MCF 10A (cell line): ENCODE data around the gene BUB3. TPM values are rescaled to one million over a fixed set of nuclear protein-coding genes. Genes with fewer than 3 reads are reported as not detected.

ENCODE experiments used
- BruUV-seq: library from RNA; stranded (reverse); fragments of 400-500 nt; replicated peaks from 2 replicates; lab custom pipeline; 2021; lab: Mats Ljungman, UMichigan
- CTCF ChIA-PET: fragments of 300-600 bp; sonication (Branson Sonifier 250); formaldehyde crosslinking; extraction: SDS; loops from one replicate; lab custom pipeline; 2021; ENCODE audit warnings: antibody characterized with exemption, inconsistent platforms; lab: Yijun Ruan, JAX
- POLR2A ChIA-PET: fragments of 300-600, 350-650 bp; sonication (Branson Sonifier 250); formaldehyde crosslinking; extraction: SDS; loops from one replicate; lab custom pipeline; 2020; ENCODE audit warnings: antibody characterized with exemption, inconsistent platforms; lab: Yijun Ruan, JAX
- DNase-seq: peaks from one replicate; pipeline ENCODE4 v3.0.0-alpha.2; 2018; ENCODE audit not compliant: unreplicated experiment
- H3K27ac Mint-ChIP-seq: one replicate; pipeline ENCODE4 v1.8.0; 2022; ENCODE audit warnings: mild to moderate bottlenecking, low read depth, mixed read lengths; ENCODE audit not compliant: unreplicated experiment
- H3K27me3 Mint-ChIP-seq: one replicate; pipeline ENCODE4 v1.8.0; 2022; ENCODE audit warnings: mixed read lengths; ENCODE audit not compliant: insufficient read depth, unreplicated experiment
- H3K36me3 Mint-ChIP-seq: one replicate; pipeline ENCODE4 v1.8.0; 2022; ENCODE audit warnings: mild to moderate bottlenecking, moderate library complexity, mixed read lengths; ENCODE audit not compliant: insufficient read depth, unreplicated experiment
- H3K4me1 Mint-ChIP-seq: one replicate; pipeline ENCODE4 v1.8.0; 2022; ENCODE audit warnings: mixed read lengths; ENCODE audit not compliant: insufficient read depth, unreplicated experiment
- H3K4me3 Mint-ChIP-seq: one replicate; pipeline ENCODE4 v1.8.0; 2022; ENCODE audit warnings: mild to moderate bottlenecking, moderate library complexity, mixed read lengths; ENCODE audit not compliant: unreplicated experiment
- H3K9me3 Mint-ChIP-seq: one replicate; pipeline ENCODE4 v1.8.0; 2022; ENCODE audit warnings: mixed read lengths; ENCODE audit not compliant: unreplicated experiment
- intact Hi-C: fragments of 100-400 bp; cut with micrococcal nuclease; formaldehyde crosslinking; loops from 2 replicates; pipeline ENCODE4 v1.14.1; 2022
- total RNA-seq: library from RNA; stranded (reverse); gene quantifications from 2 replicates; pipeline ENCODE4 v1.2.3, GENCODE V29; 2022
- TF ChIP-seq, protein P1 (sequence below): fragments of 200-600 bp; IDR thresholded peaks from one replicate; pipeline ENCODE4 v1.8.0; 2022; ENCODE audit warnings: antibody characterized with exemption, mild to moderate bottlenecking; ENCODE audit not compliant: unreplicated experiment

The BUB3 gene
- total RNA-seq, 1 experiment from 2014 or later, result 197 TPM

DNA sequence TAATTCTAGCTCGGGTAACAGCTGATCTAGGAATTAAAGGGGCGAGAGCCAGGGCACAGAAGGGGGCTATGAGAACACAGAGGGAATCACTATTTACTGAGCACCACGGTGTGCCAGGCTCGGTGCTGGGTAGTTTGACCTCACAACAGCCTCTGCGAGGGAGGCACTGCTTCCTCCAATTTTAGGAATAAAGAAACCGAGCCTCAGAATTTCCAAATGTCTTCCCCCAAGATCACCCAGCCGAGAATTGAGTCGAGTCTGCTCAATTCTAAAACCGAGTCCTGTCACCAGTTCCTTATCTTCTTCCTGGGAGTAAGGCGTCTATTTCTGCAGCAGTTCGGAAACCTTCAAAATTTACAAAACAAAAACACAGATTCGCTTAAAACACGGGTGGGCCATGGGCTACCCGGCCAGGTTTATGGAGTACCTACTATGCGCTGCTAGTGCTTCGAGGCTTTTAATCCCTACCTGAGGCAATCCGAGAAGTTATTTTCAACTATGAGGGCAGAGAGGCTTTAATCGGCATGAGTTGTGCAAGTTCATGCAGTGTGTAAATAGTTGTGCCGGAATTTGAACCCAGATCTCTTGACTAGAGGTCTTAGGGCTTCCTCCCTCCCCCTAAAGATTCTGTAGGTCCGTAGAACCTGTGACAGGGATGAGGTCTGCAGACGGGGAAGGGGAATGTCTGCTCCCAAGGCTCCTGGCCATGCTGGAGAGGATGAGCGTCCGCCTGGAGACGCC, 7.1 kb upstream of the BUB3 start:
- TF ChIP-seq, protein P1, sequence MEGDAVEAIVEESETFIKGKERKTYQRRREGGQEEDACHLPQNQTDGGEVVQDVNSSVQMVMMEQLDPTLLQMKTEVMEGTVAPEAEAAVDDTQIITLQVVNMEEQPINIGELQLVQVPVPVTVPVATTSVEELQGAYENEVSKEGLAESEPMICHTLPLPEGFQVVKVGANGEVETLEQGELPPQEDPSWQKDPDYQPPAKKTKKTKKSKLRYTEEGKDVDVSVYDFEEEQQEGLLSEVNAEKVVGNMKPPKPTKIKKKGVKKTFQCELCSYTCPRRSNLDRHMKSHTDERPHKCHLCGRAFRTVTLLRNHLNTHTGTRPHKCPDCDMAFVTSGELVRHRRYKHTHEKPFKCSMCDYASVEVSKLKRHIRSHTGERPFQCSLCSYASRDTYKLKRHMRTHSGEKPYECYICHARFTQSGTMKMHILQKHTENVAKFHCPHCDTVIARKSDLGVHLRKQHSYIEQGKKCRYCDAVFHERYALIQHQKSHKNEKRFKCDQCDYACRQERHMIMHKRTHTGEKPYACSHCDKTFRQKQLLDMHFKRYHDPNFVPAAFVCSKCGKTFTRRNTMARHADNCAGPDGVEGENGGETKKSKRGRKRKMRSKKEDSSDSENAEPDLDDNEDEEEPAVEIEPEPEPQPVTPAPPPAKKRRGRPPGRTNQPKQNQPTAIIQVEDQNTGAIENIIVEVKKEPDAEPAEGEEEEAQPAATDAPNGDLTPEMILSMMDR, result no peak
- no TSS peak for BruUV-seq
- Mint-ChIP-seq H3K27me3 (peaks cover 14% of the 10 kb centered on the region), H3K9me3 (no peaks in the 10 kb centered on the region), H3K4me3 (no peak overlapping the region), H3K36me3 (no peaks in the 10 kb centered on the region), H3K4me1 (peaks cover 6% of the 10 kb centered on the region), H3K27ac (no peak overlapping the region)
- no peak for DNase-seq
- intact Hi-C loops, result no loop called here
- ChIA-PET POLR2A (no interaction called here), CTCF (interaction anchor here (0.7 to 3.8 kb wide), 4 partner anchors 14 to 249 kb away, joined by 3 to 15 read pairs (median 8); no protein-coding TSS in a partner anchor)

DNA sequence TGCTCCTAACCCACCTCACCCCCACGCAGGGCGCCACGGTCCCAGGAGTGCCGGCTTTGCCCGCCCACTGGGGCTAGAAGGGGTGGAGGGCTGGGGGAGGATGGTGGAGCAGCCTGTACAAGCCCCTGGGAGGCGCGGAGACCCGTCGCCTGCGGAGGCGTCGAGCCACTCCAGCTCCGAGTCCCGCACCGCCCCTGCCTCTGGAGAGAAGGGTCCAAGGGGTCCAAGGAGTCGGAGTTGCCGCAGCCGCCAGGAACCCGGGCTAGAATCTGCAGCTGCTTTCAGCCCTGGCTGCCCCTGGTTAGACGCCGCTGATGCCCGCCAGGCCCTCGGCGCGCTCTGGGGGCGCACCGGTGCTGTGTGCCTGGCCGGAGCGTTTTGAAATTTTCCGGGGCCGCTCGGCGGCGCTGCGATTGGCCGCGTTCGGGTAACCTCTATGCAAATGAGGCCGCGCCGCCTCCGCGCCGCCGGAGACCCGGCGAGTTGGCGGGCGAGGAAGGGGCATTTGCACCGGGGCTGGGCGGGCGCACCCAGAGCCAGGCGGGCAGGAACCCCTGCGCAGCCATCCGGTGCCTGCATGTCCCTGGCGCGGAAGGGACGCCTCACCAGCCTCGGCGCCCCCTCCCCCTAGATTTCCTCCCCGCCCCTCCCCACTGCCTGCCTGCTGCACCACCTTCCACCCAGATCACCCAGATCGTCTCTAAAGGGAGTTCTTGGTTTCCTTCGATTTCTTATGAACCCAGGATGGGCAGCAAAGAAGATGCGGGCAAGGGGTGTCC, 6.4 kb upstream of the BUB3 start, which contains the start of gene HMX2:
HMX2 (plus strand) TSS at position 502 of the 779 bp plus-strand sequence; CDS start at position 745, 243 bp downstream.
- H3K4me3 Mint-ChIP-seq, result no peak within 1 kb of the TSS
- H3K36me3 Mint-ChIP-seq, result no peaks in the 10 kb centered on the region
- POLR2A ChIA-PET, result interaction anchor here (0.6 kb wide), 1 partner anchor 18 kb away, joined by 3 read pairs; no protein-coding TSS in a partner anchor
- intact Hi-C loops, result no loop called here
- peaks cover 11% of the 10 kb centered on the region for H3K27me3 Mint-ChIP-seq
- CTCF ChIA-PET, result interaction anchor here (1.1 kb wide), 1 partner anchor 411 kb away, joined by 3 read pairs; no protein-coding TSS in a partner anchor
- TF ChIP-seq, protein P1, result no peak
- peaks cover 6% of the 10 kb centered on the region for H3K4me1 Mint-ChIP-seq
- H3K27ac Mint-ChIP-seq, result no peak within 1 kb of the TSS
- DNase-seq, result no peak
- H3K9me3 Mint-ChIP-seq, result no peaks in the 10 kb centered on the region
- no TSS peak for BruUV-seq

DNA sequence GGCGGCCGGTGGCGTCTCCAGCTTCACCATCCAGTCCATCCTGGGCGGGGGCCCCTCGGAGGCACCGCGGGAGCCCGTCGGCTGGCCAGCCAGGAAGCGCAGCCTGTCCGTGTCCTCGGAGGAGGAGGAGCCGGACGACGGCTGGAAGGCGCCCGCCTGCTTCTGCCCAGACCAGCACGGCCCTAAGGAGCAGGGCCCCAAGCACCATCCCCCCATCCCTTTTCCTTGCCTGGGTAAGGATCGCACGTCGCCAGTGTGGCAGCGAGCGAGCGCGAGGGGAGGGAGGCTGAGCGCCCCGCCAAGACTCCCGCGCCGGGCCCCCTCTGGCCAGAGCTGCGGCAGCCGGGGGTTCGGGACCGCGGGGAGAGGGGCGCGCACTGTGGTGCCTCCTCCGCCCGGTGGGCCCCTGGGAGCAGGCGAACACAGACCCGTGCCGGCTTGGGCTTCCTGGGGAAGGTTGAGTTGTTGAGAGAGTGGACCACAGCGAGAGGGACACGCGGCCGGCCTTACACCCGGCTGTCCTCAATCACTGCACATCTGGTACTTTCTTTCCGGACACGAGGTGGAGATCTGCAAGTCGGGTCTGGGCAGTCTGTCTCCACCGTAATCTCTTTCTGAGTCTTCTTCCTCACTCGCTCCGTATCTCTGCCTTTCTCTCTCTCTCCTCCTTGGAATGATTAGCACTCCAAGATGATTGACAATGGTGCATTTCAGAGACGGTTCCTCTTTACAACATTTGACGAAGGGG, 5.6 kb upstream of the BUB3 start:
- TF ChIP-seq, protein P1, result no peak
- no TSS peak for BruUV-seq
- Mint-ChIP-seq H3K36me3 (no peaks in the 10 kb centered on the region), H3K27ac (no peak overlapping the region), H3K4me1 (peaks cover 10% of the 10 kb centered on the region), H3K4me3 (no peak overlapping the region), H3K9me3 (no peaks in the 10 kb centered on the region), H3K27me3 (peaks cover 11% of the 10 kb centered on the region)
- DNase-seq, result no peak
- CTCF ChIA-PET, result interaction anchor here (1.1 kb wide), 1 partner anchor 410 kb away, joined by 3 read pairs; no protein-coding TSS in a partner anchor
- intact Hi-C loops, result no loop called here
- POLR2A ChIA-PET, result interaction anchor here (0.6 kb wide), 1 partner anchor 19 kb away, joined by 3 read pairs; no protein-coding TSS in a partner anchor
